GM12878 (cell line): Measurements from ENCODE around the gene PHLDB3. TPM values are rescaled to one million over a fixed set of nuclear protein-coding genes. Genes with fewer than 3 reads are reported as not detected.

ENCODE experiments used
- ATAC-seq: fragments of 200-7000 bp; cut with Tn5 transposase; 3 replicates; pipeline ENCODE4 v1.9.1; 2020; ENCODE audit warnings: mild to moderate bottlenecking, moderate library complexity
- BruUV-seq: library from RNA; stranded (reverse); fragments of 400-500 nt; replicated peaks from 2 replicates; lab custom pipeline; 2021; lab: Mats Ljungman, UMichigan
- CTCF ChIA-PET: fragments of 300-600 bp; sonication (Branson Sonifier 250); formaldehyde crosslinking; extraction: SDS; loops from one replicate; lab custom pipeline; 2021; ENCODE audit warnings: inconsistent platforms; lab: Yijun Ruan, JAX
- POLR2A ChIA-PET: fragments of 350-600 bp; formaldehyde crosslinking; extraction: SDS; loops from one replicate; lab custom pipeline; 2021; ENCODE audit warnings: inconsistent platforms; lab: Charles Lee
- RAD21 ChIA-PET: fragments of 300-600 bp; sonication (Branson Sonifier 250); formaldehyde crosslinking; loops from one replicate; lab custom pipeline; 2023; ENCODE audit warnings: antibody characterized with exemption; ENCODE audit not compliant: unreplicated experiment; lab: Charles Lee
- SMC1A ChIA-PET: fragments of 300-600 bp; sonication (Branson Sonifier 250); formaldehyde crosslinking; loops from one replicate; lab custom pipeline; 2023; ENCODE audit not compliant: unreplicated experiment, uncharacterized antibody; lab: Charles Lee
- DNase-seq: peaks from one replicate; pipeline ENCODE4 v3.0.0-alpha.2; 2011; ENCODE audit warnings: low read depth, low spot score
- FAIRE-seq: peaks from 3 replicates; lab custom pipeline; 2011; peaks lifted over from hg19 to GRCh38; lab: Jason Lieb, UNC
- H2AFZ ChIP-seq: 2 replicates; pipeline ENCODE4 v1.6.0; 2011; ENCODE audit warnings: low read depth, low read length, control low read depth; ENCODE audit not compliant: control insufficient read depth
- H3K27ac ChIP-seq: 2 replicates; pipeline ENCODE4 v1.5.1; 2011; ENCODE audit warnings: control low read depth; ENCODE audit not compliant: control insufficient read depth, insufficient read depth
- H3K27me3 ChIP-seq, 2 experiments: replicated peaks in 1 of 2; 2 replicates each; pipeline versions ENCODE4 v1.6.0 to v1.6.1; 2011; ENCODE audit warnings: low read length in 1 of 2; ENCODE audit not compliant: control insufficient read depth in 2 of 2, insufficient read depth in 2 of 2
- H3K36me3 ChIP-seq, 2 experiments: 2 replicates each; pipeline ENCODE4 v1.5.1; 2011; ENCODE audit warnings: low read length in 1 of 2; ENCODE audit not compliant: control insufficient read depth in 2 of 2, insufficient read depth in 2 of 2
- H3K4me1 ChIP-seq: 2 replicates; pipeline ENCODE4 v1.6.1; 2011; ENCODE audit warnings: mild to moderate bottlenecking, low read length, moderate library complexity, mixed read lengths; ENCODE audit not compliant: control insufficient read depth, insufficient read depth
- H3K4me2 ChIP-seq: 2 replicates; pipeline ENCODE4 v1.6.0; 2011; ENCODE audit warnings: control low read depth; ENCODE audit not compliant: control insufficient read depth, insufficient read depth
- H3K4me3 ChIP-seq: fragments of 200-600 bp; sonication (generic); 2 replicates; pipeline ENCODE4 v1.5.1; 2016
- H3K79me2 ChIP-seq: 2 replicates; pipeline ENCODE4 v1.6.0; 2011; ENCODE audit warnings: low read length; ENCODE audit not compliant: control insufficient read depth, insufficient read depth
- H3K9ac ChIP-seq: 2 replicates; pipeline ENCODE4 v1.8.0; 2011; ENCODE audit warnings: low read length, control low read depth, mixed read lengths; ENCODE audit not compliant: control insufficient read depth, insufficient read depth
- H3K9me3 ChIP-seq: replicated peaks from 3 replicates; pipeline ENCODE4 v1.5.1; 2011; ENCODE audit warnings: mild to moderate bottlenecking, low read length; ENCODE audit not compliant: control insufficient read depth, insufficient read depth
- H4K20me1 ChIP-seq: 2 replicates; pipeline ENCODE4 v1.6.0; 2011; ENCODE audit not compliant: control insufficient read depth, insufficient read depth
- CHD1 ChIP-seq: IDR thresholded peaks from 2 replicates; pipeline ENCODE4 v1.6.1; 2012; ENCODE audit warnings: low read depth, low read length, improper control_type of control experiment
- CHD4 ChIP-seq: fragments of 200-600 bp; sonication (generic); IDR thresholded peaks from 2 replicates; pipeline ENCODE4 v1.6.1; 2016; ENCODE audit warnings: mild to moderate bottlenecking
- CREM ChIP-seq: IDR thresholded peaks from 2 replicates; pipeline ENCODE4 v1.6.1; 2014; ENCODE audit warnings: antibody characterized with exemption, low read depth
- E2F8 ChIP-seq: fragments of 450-650 bp; IDR thresholded peaks from 2 replicates; pipeline ENCODE4 v1.6.1; 2018; ENCODE audit warnings: mild to moderate bottlenecking, low read depth, moderate library complexity; ENCODE audit not compliant: partially characterized antibody
- FOS ChIP-seq: IDR thresholded peaks from 3 replicates; pipeline ENCODE4 v1.6.1; 2011; ENCODE audit warnings: borderline replicate concordance; ENCODE audit not compliant: insufficient read length; ENCODE audit errors: extremely low read depth
- FOXK2 ChIP-seq: fragments of 450-650 bp; IDR thresholded peaks from 2 replicates; pipeline ENCODE4 v1.6.1; 2017; ENCODE audit warnings: mild to moderate bottlenecking, moderate library complexity
- IKZF2 ChIP-seq, 2 experiments: fragments of 450-650 bp; IDR thresholded peaks; 2 replicates each; pipeline ENCODE4 v1.6.1; 2017; ENCODE audit warnings: mild to moderate bottlenecking in 2 of 2, moderate library complexity in 2 of 2
- MYC ChIP-seq: IDR thresholded peaks from 2 replicates; pipeline ENCODE4 v1.6.1; 2011; ENCODE audit warnings: mild to moderate bottlenecking, low read length, moderate library complexity, inconsistent platforms; ENCODE audit not compliant: insufficient read depth, insufficient replicate concordance, insufficient read length, severe bottlenecking
- POLR2AphosphoS2 ChIP-seq: IDR thresholded peaks from 2 replicates; pipeline ENCODE4 v1.6.1; 2011; ENCODE audit warnings: low read depth, mild to moderate bottlenecking, low read length, improper control_type of control experiment, moderate library complexity
- RELA ChIP-seq: fragments of 450-650 bp; IDR thresholded peaks from 2 replicates; pipeline ENCODE4 v1.8.0; 2014; ENCODE audit warnings: borderline replicate concordance; ENCODE audit not compliant: partially characterized antibody
- SIX5 ChIP-seq: IDR thresholded peaks from 2 replicates; pipeline ENCODE4 v1.6.1; 2011; ENCODE audit warnings: mild to moderate bottlenecking, low read depth, low read length, moderate library complexity; ENCODE audit not compliant: severe bottlenecking
- ZBTB11 ChIP-seq: fragments of 450-650 bp; formaldehyde crosslinking; IDR thresholded peaks from 2 replicates; pipeline ENCODE4 v1.5.0; 2022; ENCODE audit warnings: mild to moderate bottlenecking, missing genetic modification characterization
- ZNF217 ChIP-seq: fragments of 450-650 bp; IDR thresholded peaks from 2 replicates; pipeline ENCODE4 v1.6.1; 2017; ENCODE audit warnings: antibody characterized with exemption, mild to moderate bottlenecking
- ZNF592 ChIP-seq: fragments of 450-650 bp; IDR thresholded peaks from 2 replicates; pipeline ENCODE4 v1.6.1; 2017; ENCODE audit warnings: mild to moderate bottlenecking, moderate library complexity
- ZZZ3 ChIP-seq: IDR thresholded peaks from 2 replicates; pipeline ENCODE4 v1.6.1; 2011; ENCODE audit warnings: low read depth; ENCODE audit not compliant: control insufficient read depth, insufficient read length
- WGBS: methylation state at CpG from one replicate; pipeline ENCODE4 v1.1.6; 2016; ENCODE audit warnings: low lambda C conversion rate; ENCODE audit not compliant: insufficient replicate concordance, insufficient coverage; ENCODE audit errors: missing lambda C conversion rate; 5-methylcytosine and 5-hydroxymethylcytosine counted together
- in situ Hi-C: fragments of 300-500 bp; cut with MboI; formaldehyde crosslinking; loops from 9 replicates; pipeline ENCODE4 v1.14.3; 2018; ENCODE audit warnings: mixed read lengths
- intact Hi-C: fragments of 100-400 bp; cut with micrococcal nuclease; formaldehyde crosslinking; loops from one replicate; pipeline ENCODE4 v1.14.2; 2022; ENCODE audit not compliant: unreplicated experiment
- polyA plus RNA-seq, 11 experiments: library from polyadenylated mRNA; depleted of rRNA in 4 of 11; unstranded in 6 of 11; stranded (reverse) in 5 of 11; fragments of >200 nt; fragmentation: Nextera tagmentation in 4 of 11; fragmentation: Illumina TruSeq in 1 of 11; extraction: Ambion mirVana in 4 of 11; extraction: Trizol in 1 of 11; gene quantifications; 1 replicate in 1 of 11; 2 replicates in 10 of 11; pipeline versions ENCODE4 v1.2.1 to v1.2.3, GENCODE V29; 2011 to 2016; ENCODE audit warnings: inconsistent platforms in 2 of 11, missing spikeins in 2 of 11, low read depth in 1 of 11
- total RNA-seq, 4 experiments: library from RNA; depleted of rRNA in 3 of 4; stranded (reverse); fragments of >200 nt in 3 of 4; fragmentation: Illumina TruSeq in 1 of 4; extraction: Trizol in 1 of 4; gene quantifications; 2 replicates each; pipeline versions ENCODE4 v1.2.1 to v1.2.3, GENCODE V29; 2013 to 2021

PHLDB3 gene
- total and polyA plus RNA-seq, 10 of the 15 experiments (the other 5 are each of a cell fraction or from before 2014, with no cell fraction given): 0.13 to 13.0 (median 5.5) TPM

GRCh38 chr19:43545276-43545675, 40.7 kb upstream of the PHLDB3 start:
- ChIA-PET SMC1A (interaction anchor here (1.0 kb wide), 1 partner anchor 10 kb away, joined by 3 read pairs; no protein-coding TSS in a partner anchor), RAD21 (no interaction called here), CTCF (interaction anchor here (0.6 to 1.6 kb wide), 2 partner anchors 119 to 331 kb away, joined by 3 to 5 read pairs; no protein-coding TSS in a partner anchor), POLR2A (no interaction called here)
- no peak overlapping the region for H3K27ac ChIP-seq
- no peaks in the 10 kb centered on the region for H3K27me3 ChIP-seq
- ATAC-seq: no peak
- H3K4me2 ChIP-seq: no peak overlapping the region
- no peak for DNase-seq
- in situ Hi-C loops (no loop called here), intact Hi-C loops (no loop called here)
- H4K20me1 ChIP-seq: no peaks in the 10 kb centered on the region
- H3K9ac ChIP-seq: no peak overlapping the region
- no TSS peak for BruUV-seq
- H3K36me3 ChIP-seq: peaks cover 8 to 13% of the 10 kb centered on the region in 2 experiments
- H3K4me1 ChIP-seq: no peaks in the 10 kb centered on the region
- FAIRE-seq: no peak
- no peaks in the 10 kb centered on the region for H3K79me2 ChIP-seq
- no peak overlapping the region for H3K4me3 ChIP-seq
- no peaks in the 10 kb centered on the region for H3K9me3 ChIP-seq
- no peak overlapping the region for H2AFZ ChIP-seq
- 91% methylated on average over 5 of the region's 5 CpGs for WGBS
- TF ChIP-seq E2F8 (no peak), FOXK2 (no peak), MYC (no peak), ZZZ3 (no peak), ZNF592 (no peak), IKZF2 (IDR thresholded peaks at IDR 0.05) (no peak), CHD1 (no peak), POLR2AphosphoS2 (no peak), ZNF217 (no peak), ZBTB11 (CRISPR knock-in tag) (no peak), RELA (no peak), CHD4 (no peak), FOS (no peak), CREM (no peak), SIX5 (no peak)
